GM23248 (cell line): ENCODE results near the gene TRIO. TPM values are rescaled to one million over a fixed set of nuclear protein-coding genes. Genes with fewer than 3 reads are reported as not detected.
A peak's percentile ranks its signal among the peaks of the same experiment; 100 is the strongest.

Experiments used
- DNase-seq: peaks from one replicate; pipeline ENCODE4 v3.0.0-alpha.2; 2015
- H2AFZ ChIP-seq: fragments of 200-600 bp; sonication (generic); 2 replicates; pipeline ENCODE4 v1.6.1; 2016; ENCODE audit warnings: antibody characterized with exemption
- H3F3A ChIP-seq: fragments of 200-600 bp; sonication (generic); 2 replicates; pipeline ENCODE4 v1.6.1; 2016; ENCODE audit warnings: mild to moderate bottlenecking, antibody characterized with exemption, mixed run types; ENCODE audit not compliant: insufficient read depth
- H3K27ac ChIP-seq: fragments of 200-600 bp; sonication (generic); 2 replicates; pipeline ENCODE4 v1.5.1; 2016; ENCODE audit warnings: mild to moderate bottlenecking
- H3K27me3 ChIP-seq: fragments of 200-600 bp; sonication (generic); replicated peaks from 2 replicates; pipeline ENCODE4 v1.6.1; 2016; ENCODE audit warnings: mild to moderate bottlenecking; ENCODE audit not compliant: insufficient read depth
- H3K36me3 ChIP-seq: fragments of 200-600 bp; sonication (generic); 2 replicates; pipeline ENCODE4 v1.6.1; 2016; ENCODE audit warnings: low read depth, mild to moderate bottlenecking
- H3K4me1 ChIP-seq: fragments of 200-600 bp; sonication (generic); 2 replicates; pipeline ENCODE4 v1.6.1; 2016; ENCODE audit warnings: mild to moderate bottlenecking; ENCODE audit not compliant: insufficient read depth
- H3K4me2 ChIP-seq: fragments of 200-600 bp; sonication (generic); one replicate; pipeline ENCODE4 v1.6.1; 2016; ENCODE audit warnings: mild to moderate bottlenecking; ENCODE audit not compliant: unreplicated experiment
- H3K4me3 ChIP-seq: fragments of 200-600 bp; sonication (generic); 2 replicates; pipeline ENCODE4 v1.5.1; 2016; ENCODE audit warnings: mild to moderate bottlenecking
- H3K79me2 ChIP-seq: fragments of 200-600 bp; sonication (generic); 2 replicates; pipeline ENCODE4 v1.6.1; 2016; ENCODE audit warnings: mild to moderate bottlenecking; ENCODE audit not compliant: insufficient read depth
- H3K9ac ChIP-seq: fragments of 200-600 bp; sonication (generic); 2 replicates; pipeline ENCODE4 v1.6.1; 2016; ENCODE audit warnings: mild to moderate bottlenecking
- H3K9me2 ChIP-seq: fragments of 200-600 bp; sonication (generic); 2 replicates; pipeline ENCODE4 v1.6.1; 2016; ENCODE audit warnings: mixed run types, mild to moderate bottlenecking, moderate library complexity; ENCODE audit not compliant: insufficient read depth
- H3K9me3 ChIP-seq: fragments of 200-600 bp; sonication (generic); one replicate; pipeline ENCODE4 v1.6.1; 2017; ENCODE audit warnings: low read depth
- H4K20me1 ChIP-seq: fragments of 200-600 bp; sonication (generic); 2 replicates; pipeline ENCODE4 v1.6.0; 2016; ENCODE audit not compliant: insufficient read depth
- EZH2 ChIP-seq: fragments of 200-600 bp; sonication (generic); IDR thresholded peaks from 2 replicates; pipeline ENCODE4 v1.6.1; 2018; ENCODE audit warnings: antibody characterized with exemption, mild to moderate bottlenecking; ENCODE audit not compliant: insufficient read depth, poor library complexity, severe bottlenecking
- EZH2phosphoT487 ChIP-seq: fragments of 200-600 bp; sonication (generic); IDR thresholded peaks from 2 replicates; pipeline ENCODE4 v1.6.1; 2018; ENCODE audit warnings: antibody characterized with exemption, moderate library complexity, mild to moderate bottlenecking, low read depth; ENCODE audit not compliant: insufficient read depth
- WGBS, 2 experiments: methylation state at CpG; one replicate each; pipeline ENCODE4 v1.1.6; 2015 to 2017; ENCODE audit warnings: low lambda C conversion rate in 2 of 2, low coverage in 1 of 2; ENCODE audit errors: missing lambda C conversion rate in 2 of 2; 5-methylcytosine and 5-hydroxymethylcytosine counted together
- in situ Hi-C: fragments of 300-500 bp; cut with MboI; formaldehyde crosslinking; loops from 2 replicates; pipeline ENCODE4 v1.15.0; 2020
- polyA plus RNA-seq: library from polyadenylated mRNA; unstranded; fragments of >200 nt; fragmentation: Nextera tagmentation; extraction: Ambion mirVana; gene quantifications from 2 replicates; pipeline ENCODE4 v1.2.1, GENCODE V29; 2016
- total RNA-seq: library from RNA; depleted of rRNA; stranded (reverse); fragments of >200 nt; shearing (Covaris generic); gene quantifications from 2 replicates; pipeline ENCODE4 v1.2.3, GENCODE V29; 2014

The TRIO gene
- total and polyA plus RNA-seq, 2 experiments from 2014 or later = 28.1 to 198 TPM

DNA sequence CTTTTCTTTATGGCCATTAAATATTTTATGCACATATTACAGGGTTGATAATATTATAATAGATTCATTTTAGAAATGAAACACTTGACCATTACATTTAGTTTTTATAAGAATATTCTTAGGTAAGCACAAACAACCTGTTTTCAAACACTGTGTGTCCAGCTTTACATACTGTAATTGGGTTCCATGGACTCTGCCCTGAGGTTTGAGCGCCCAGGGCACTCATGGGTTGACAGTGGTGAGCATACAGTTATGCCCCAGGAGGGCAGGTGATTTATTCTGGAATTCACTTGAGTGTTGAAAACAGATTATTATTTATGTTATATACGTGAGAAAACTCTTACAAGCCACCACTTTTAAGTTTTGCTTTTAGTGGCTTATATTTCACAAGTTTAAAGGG lies 33.7 kb downstream of the TRIO start:
- in situ Hi-C loops = no loop called here
- H3K36me3 ChIP-seq = no peaks in the 10 kb centered on the region; the same call in 1 of the 2 replicates
- H3K4me2 ChIP-seq = no peak overlapping the region
- DNase-seq = no peak
- H3K79me2 ChIP-seq = peaks cover 100% of the 10 kb centered on the region
- peaks cover 90% of the 10 kb centered on the region for H3K4me1 ChIP-seq
- no peaks in the 10 kb centered on the region for H3K9me2 ChIP-seq
- no peak overlapping the region for H3K4me3 ChIP-seq
- no peak overlapping the region for H2AFZ ChIP-seq
- no peak overlapping the region for H3K9ac ChIP-seq
- H3K9me3 ChIP-seq = no peaks in the 10 kb centered on the region
- 91 to 92% methylated on average over 2 of the region's 2 CpGs for WGBS, 2 experiments
- H3F3A ChIP-seq = peaks cover 92% of the 10 kb centered on the region
- no peaks in the 10 kb centered on the region for H3K27me3 ChIP-seq
- H4K20me1 ChIP-seq = no peaks in the 10 kb centered on the region
- TF ChIP-seq EZH2 (no peak), EZH2phosphoT487 (no peak)
- H3K27ac ChIP-seq = peak overlapping the region; percentile 95; the same call in 1 of the 2 replicates

DNA sequence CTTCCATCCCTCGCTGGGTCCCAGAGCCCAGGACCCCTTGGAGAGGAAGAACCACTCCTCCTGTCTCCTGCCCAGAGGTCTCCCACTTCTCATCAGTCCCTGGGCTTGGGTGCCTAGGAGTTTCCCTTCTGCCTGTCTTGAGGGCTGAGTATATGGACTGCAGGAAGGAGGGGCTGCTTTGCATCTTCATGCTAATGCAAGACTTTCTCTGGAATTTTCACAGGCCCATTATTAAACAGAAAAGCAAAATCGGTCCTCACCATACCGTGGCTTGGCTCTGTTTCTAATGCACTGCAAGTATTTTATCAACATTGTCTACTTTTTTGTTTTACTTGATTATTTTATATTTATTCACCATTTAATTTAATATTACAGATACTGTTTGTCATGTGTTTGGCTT lies 34.5 kb downstream of the TRIO start:
- Histone ChIP-seq H3K9ac (0 out of 2 replicates have a peak overlapping the region, but pooled peaks have one; percentile 67), H3K4me1 (peaks cover 90% of the 10 kb centered on the region), H3K4me2 (peak overlapping the region; percentile 63), H3F3A (peaks cover 92% of the 10 kb centered on the region), H2AFZ (no peak overlapping the region), H3K4me3 (no peak overlapping the region), H3K36me3 (no peaks in the 10 kb centered on the region; the same call in 1 of the 2 replicates), H3K27me3 (no peaks in the 10 kb centered on the region), H3K9me3 (no peaks in the 10 kb centered on the region), H3K79me2 (peaks cover 100% of the 10 kb centered on the region), H3K27ac (peak overlapping the region; percentile 95), H3K9me2 (no peaks in the 10 kb centered on the region), H4K20me1 (no peaks in the 10 kb centered on the region)
- WGBS, 2 experiments = 60 to 68% methylated on average over 3 of the region's 3 CpGs
- in situ Hi-C loops = no loop called here
- DNase-seq = no peak
- TF ChIP-seq EZH2 (no peak), EZH2phosphoT487 (no peak)

DNA sequence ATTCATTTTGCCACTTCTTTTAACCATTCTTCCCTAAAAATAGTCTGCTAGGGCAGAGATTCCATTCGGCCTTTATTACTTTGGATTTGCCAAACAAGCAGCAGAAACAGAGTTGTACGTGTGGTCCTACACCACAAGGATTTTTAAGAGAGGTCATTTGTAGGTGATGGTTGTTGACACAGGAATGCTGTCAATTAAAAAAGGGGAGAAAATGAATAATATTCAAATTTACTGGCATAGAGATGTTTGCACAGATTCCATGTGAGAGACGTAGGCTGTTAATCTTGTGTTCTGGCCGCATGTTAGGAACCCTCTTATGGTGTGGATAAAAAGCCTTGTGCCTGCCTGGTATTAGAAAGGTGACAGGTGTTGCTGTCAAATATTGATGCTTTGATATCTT lies 34.9 kb downstream of the TRIO start:
- Histone ChIP-seq H4K20me1 (no peaks in the 10 kb centered on the region), H3K27ac (peak overlapping the region; percentile 95), H3K4me2 (peak overlapping the region; percentile 63), H3K9ac (peak overlapping the region; percentile 67), H3K4me3 (peak overlapping the region; percentile 36), H3F3A (peaks cover 90% of the 10 kb centered on the region), H3K27me3 (no peaks in the 10 kb centered on the region), H3K9me2 (no peaks in the 10 kb centered on the region), H3K79me2 (peaks cover 100% of the 10 kb centered on the region), H3K36me3 (no peaks in the 10 kb centered on the region; the same call in 1 of the 2 replicates), H3K4me1 (peaks cover 91% of the 10 kb centered on the region), H3K9me3 (no peaks in the 10 kb centered on the region), H2AFZ (no peak overlapping the region)
- TF ChIP-seq EZH2phosphoT487 (no peak), EZH2 (no peak)
- DNase-seq = no peak
- WGBS, 2 experiments = 53 to 55% methylated on average over 4 of the region's 4 CpGs
- in situ Hi-C loops = no loop called here

DNA sequence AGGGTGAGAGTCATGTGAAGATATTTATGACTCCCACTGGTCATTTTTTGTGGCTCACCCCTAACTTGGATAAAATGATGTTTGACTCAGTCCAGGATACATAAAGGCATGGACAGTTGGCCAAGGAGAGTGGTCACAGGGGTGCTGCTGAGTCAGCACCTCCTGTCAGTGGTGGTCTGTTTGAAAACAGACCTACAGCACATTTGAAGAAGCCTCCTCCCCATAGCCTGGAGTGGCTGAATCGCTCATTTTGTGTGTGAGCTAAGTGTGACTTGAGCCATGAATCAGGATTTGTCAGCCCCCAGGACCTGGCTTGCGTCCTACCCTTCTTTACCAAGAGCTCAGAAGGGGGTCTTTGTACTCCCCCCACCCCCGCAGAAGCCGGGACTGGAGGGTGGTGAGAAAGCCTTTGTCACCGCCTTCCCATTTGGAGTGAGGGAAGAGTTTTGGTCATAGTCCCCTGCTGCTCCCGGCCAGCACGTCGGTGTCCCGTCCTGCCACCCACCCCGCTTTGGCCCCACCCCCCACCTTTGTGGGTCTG lies 35.6 kb downstream of the TRIO start:
- 1 to 5% methylated on average over 10 of the region's 10 CpGs for WGBS, 2 experiments
- Histone ChIP-seq H3F3A (peaks cover 92% of the 10 kb centered on the region), H3K36me3 (no peaks in the 10 kb centered on the region; the same call in 1 of the 2 replicates), H3K9me3 (no peaks in the 10 kb centered on the region), H3K79me2 (peaks cover 100% of the 10 kb centered on the region), H3K27me3 (no peaks in the 10 kb centered on the region), H3K9ac (peak overlapping the region; percentile 67), H4K20me1 (no peaks in the 10 kb centered on the region), H2AFZ (no peak overlapping the region), H3K4me1 (peaks cover 92% of the 10 kb centered on the region), H3K4me3 (peak overlapping the region; percentile 36; the same call in 1 of the 2 replicates), H3K4me2 (peak overlapping the region; percentile 63), H3K9me2 (no peaks in the 10 kb centered on the region), H3K27ac (peak overlapping the region; percentile 95)
- TF ChIP-seq EZH2 = no peak
- TF ChIP-seq EZH2phosphoT487 = no peak
- in situ Hi-C loops = no loop called here
- peak; percentile 90 for DNase-seq
